Gastroesophageal sphincter (tissue), 4 donors: ENCODE measurements around the gene SH3PXD2A. TPM values are rescaled to one million over a fixed set of nuclear protein-coding genes. Genes with fewer than 3 reads are reported as not detected.
A peak's percentile ranks its signal among the peaks of the same experiment; 100 is the strongest.

Source experiments
- ATAC-seq: fragments of 150-250 bp; one replicate; pipeline ENCODE4 v1.9.1; 2016; ENCODE audit warnings: mild to moderate bottlenecking, moderate library complexity
- H3K27ac ChIP-seq, 4 donors: fragments of 200-600 bp; sonication (generic) in 3 of 4; 1 replicate in 3 of 4; 2 replicates in 1 of 4; pipeline ENCODE4 v1.5.1; 2016 to 2019
- H3K27me3 ChIP-seq: fragments of 200-600 bp; sonication (generic); one replicate; pipeline ENCODE4 v1.5.1; 2019
- H3K36me3 ChIP-seq, 2 donors: fragments of 200-600 bp; sonication (generic); one replicate each; pipeline ENCODE4 v1.5.1; 2019; ENCODE audit warnings: control low read depth in 1 of 2
- H3K4me1 ChIP-seq, 3 donors: fragments of 200-600 bp; sonication (generic); 1 replicate in 2 of 3; 2 replicates in 1 of 3; pipeline ENCODE4 v1.5.1; 2016 to 2019; ENCODE audit warnings: control low read depth in 2 of 3
- H3K4me3 ChIP-seq, 2 donors: fragments of 200-600 bp; sonication (generic); one replicate each; pipeline ENCODE4 v1.5.1; 2019; ENCODE audit warnings: mild to moderate bottlenecking in 1 of 2, moderate library complexity in 1 of 2
- H3K9me3 ChIP-seq, 3 donors: fragments of 200-600 bp; sonication (generic); one replicate each; pipeline ENCODE4 v1.5.1; 2017 to 2019; ENCODE audit warnings: control low read depth in 2 of 3
- EP300 ChIP-seq: sonication (generic); formaldehyde crosslinking; IDR thresholded peaks from one replicate; pipeline ENCODE4 v1.6.1; 2017; ENCODE audit warnings: antibody characterized with exemption, mild to moderate bottlenecking
- POLR2A ChIP-seq, 2 donors: fragments of 450-650 bp; IDR thresholded peaks; one replicate each; pipeline ENCODE4 v1.6.1; 2017; ENCODE audit warnings: antibody characterized with exemption in 2 of 2, mild to moderate bottlenecking in 2 of 2, moderate library complexity in 1 of 2
- POLR2AphosphoS5 ChIP-seq: sonication (generic); formaldehyde crosslinking; IDR thresholded peaks from one replicate; pipeline ENCODE4 v1.6.1; 2017; ENCODE audit warnings: antibody characterized with exemption
- WGBS, 2 donors: methylation state at CpG; one replicate each; pipeline ENCODE4 v1.1.5; 2018; ENCODE audit warnings: low coverage in 1 of 2; 5-methylcytosine and 5-hydroxymethylcytosine counted together
- total RNA-seq, 4 donors: library from RNA; depleted of rRNA; stranded (reverse); fragments of >200 nt; gene quantifications; one replicate each; pipeline ENCODE4 v1.1.0, GENCODE V29; 2016
- TF ChIP-seq, protein P1 (sequence below), 4 experiments: fragments of 200-600 bp in 2 of 4; fragments of 450-650 bp in 2 of 4; sonication (generic) in 1 of 4; IDR thresholded peaks; one replicate each; pipeline ENCODE4 v1.5.1; 2017 to 2019; ENCODE audit warnings: antibody characterized with exemption in 4 of 4, mild to moderate bottlenecking in 2 of 4, moderate library complexity in 2 of 4

SH3PXD2A gene
- total RNA-seq, 4 donors from 2014 or later, result 31.2 to 65.2 (median 39.5) TPM

DNA sequence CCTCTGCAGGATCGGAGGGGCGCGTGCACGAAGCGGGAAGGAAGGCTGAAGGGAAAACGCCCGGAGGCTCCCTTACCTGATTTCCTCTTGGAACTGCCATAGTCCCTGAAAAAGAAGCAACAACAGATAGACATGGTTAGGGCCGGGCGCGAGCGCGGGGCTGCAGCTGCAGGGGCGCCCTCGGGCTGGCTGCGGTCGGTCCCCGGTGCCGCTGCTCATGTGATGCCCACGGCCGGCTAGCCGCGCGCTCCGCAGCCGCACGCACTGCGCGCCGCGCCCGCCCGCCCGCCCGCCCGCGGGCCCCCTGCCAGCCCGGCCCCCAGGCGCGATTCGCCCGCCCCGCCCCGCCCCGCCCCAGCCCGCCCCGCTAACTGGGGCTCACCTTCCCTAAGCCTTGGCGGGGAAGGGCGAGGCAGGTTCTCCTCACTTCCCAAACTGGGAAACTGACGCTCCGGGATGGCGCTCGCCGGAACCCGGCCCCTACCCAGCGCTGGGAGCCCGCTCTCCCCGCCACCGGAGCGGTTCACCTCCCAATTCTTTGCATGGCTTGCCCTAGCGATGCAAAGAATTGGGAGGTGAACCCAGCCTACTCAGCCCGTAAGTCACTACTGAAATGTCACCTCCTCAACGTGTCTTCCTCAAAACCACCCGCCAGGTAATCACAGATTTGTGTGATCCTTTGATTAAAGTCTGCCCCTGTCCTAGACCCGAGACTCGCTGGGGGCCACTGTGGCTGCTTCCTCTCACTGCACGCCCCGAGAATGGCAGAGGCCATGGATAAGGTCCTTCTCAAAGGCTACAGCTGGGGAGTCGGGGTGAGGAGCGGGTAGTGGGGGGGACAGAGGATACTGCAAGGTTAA, 162.2 kb downstream of the SH3PXD2A start:
- WGBS, 2 donors, result 7 to 18% methylated on average over 3 to 10 of the region's 69 CpGs
- no peak for TF ChIP-seq EP300
- TF ChIP-seq, protein P1, sequence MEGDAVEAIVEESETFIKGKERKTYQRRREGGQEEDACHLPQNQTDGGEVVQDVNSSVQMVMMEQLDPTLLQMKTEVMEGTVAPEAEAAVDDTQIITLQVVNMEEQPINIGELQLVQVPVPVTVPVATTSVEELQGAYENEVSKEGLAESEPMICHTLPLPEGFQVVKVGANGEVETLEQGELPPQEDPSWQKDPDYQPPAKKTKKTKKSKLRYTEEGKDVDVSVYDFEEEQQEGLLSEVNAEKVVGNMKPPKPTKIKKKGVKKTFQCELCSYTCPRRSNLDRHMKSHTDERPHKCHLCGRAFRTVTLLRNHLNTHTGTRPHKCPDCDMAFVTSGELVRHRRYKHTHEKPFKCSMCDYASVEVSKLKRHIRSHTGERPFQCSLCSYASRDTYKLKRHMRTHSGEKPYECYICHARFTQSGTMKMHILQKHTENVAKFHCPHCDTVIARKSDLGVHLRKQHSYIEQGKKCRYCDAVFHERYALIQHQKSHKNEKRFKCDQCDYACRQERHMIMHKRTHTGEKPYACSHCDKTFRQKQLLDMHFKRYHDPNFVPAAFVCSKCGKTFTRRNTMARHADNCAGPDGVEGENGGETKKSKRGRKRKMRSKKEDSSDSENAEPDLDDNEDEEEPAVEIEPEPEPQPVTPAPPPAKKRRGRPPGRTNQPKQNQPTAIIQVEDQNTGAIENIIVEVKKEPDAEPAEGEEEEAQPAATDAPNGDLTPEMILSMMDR (IDR thresholded peaks at IDR 0.05), result no peak
- no peak for TF ChIP-seq POLR2AphosphoS5
- TF ChIP-seq POLR2A (IDR thresholded peaks at IDR 0.05), result no peak
- Histone ChIP-seq H3K9me3 (no peaks in the 10 kb centered on the region), H3K27ac (peak overlapping the region in 2 of 4 donors; percentile 35 to 72), H3K4me1 (peaks cover 0 to 78% (median 26%) of the 10 kb centered on the region in 3 donors), H3K36me3 (no peaks in the 10 kb centered on the region), H3K27me3 (peaks cover 21% of the 10 kb centered on the region), H3K4me3 (peak overlapping the region; percentile 8 to 53)
- peak; percentile 8 for ATAC-seq

- Histone ChIP-seq H3K27ac (peak overlapping the region in 3 of 4 donors; percentile 27 to 72 (median 46)), H3K36me3 (no peaks in the 10 kb centered on the region), H3K4me1 (peaks cover 0 to 72% (median 26%) of the 10 kb centered on the region in 3 donors), H3K27me3 (peaks cover 21% of the 10 kb centered on the region), H3K4me3 (peak overlapping the region; percentile 8 to 53), H3K9me3 (no peaks in the 10 kb centered on the region)
- no peak for ATAC-seq
- TF ChIP-seq POLR2A (IDR thresholded peaks at IDR 0.05) (no peak), EP300 (no peak), POLR2AphosphoS5 (no peak)
- TF ChIP-seq, protein P1 (IDR thresholded peaks at IDR 0.05), result no peak
- no CpG with 5 or more reads among the region's 35 CpGs for WGBS, 2 donors
Measured at GRCh38 chr10:103692436-103692951, 162.9 kb downstream of the SH3PXD2A start.

GRCh38 chr10:103691723-103692435, 163.5 kb downstream of the SH3PXD2A start:
- H3K4me3 ChIP-seq, result peak overlapping the region in 1 of 2 donors; percentile 53
- no peaks in the 10 kb centered on the region for H3K36me3 ChIP-seq
- H3K27ac ChIP-seq, result peak overlapping the region in 3 of 4 donors; percentile 27 to 72 (median 46)
- no peak for ATAC-seq
- H3K9me3 ChIP-seq, result no peaks in the 10 kb centered on the region
- 71 to 81% methylated on average over 4 to 7 of the region's 17 CpGs for WGBS, 2 donors
- no peak for TF ChIP-seq POLR2A (IDR thresholded peaks at IDR 0.05)
- TF ChIP-seq, protein P1 (IDR thresholded peaks at IDR 0.05), result no peak
- TF ChIP-seq EP300, result no peak
- no peak for TF ChIP-seq POLR2AphosphoS5
- peaks cover 0 to 66% (median 25%) of the 10 kb centered on the region in 3 donors for H3K4me1 ChIP-seq
- H3K27me3 ChIP-seq, result peaks cover 21% of the 10 kb centered on the region

- 17 to 77% methylated on average over 1 to 2 of the region's 4 CpGs for WGBS, 2 donors
- Histone ChIP-seq H3K4me1 (peaks cover 0 to 62% (median 19%) of the 10 kb centered on the region in 3 donors), H3K4me3 (no peak overlapping the region), H3K27ac (peak overlapping the region in 1 of 4 donors; percentile 3), H3K9me3 (no peaks in the 10 kb centered on the region), H3K36me3 (no peaks in the 10 kb centered on the region), H3K27me3 (peaks cover 21% of the 10 kb centered on the region)
- TF ChIP-seq EP300 (no peak), POLR2A (IDR thresholded peaks at IDR 0.05) (no peak), POLR2AphosphoS5 (no peak)
- TF ChIP-seq, protein P1 (IDR thresholded peaks at IDR 0.05), result no peak
- ATAC-seq, result no peak
Measured at GRCh38 chr10:103691267-103691666, 164.1 kb downstream of the SH3PXD2A start.
